HG03039 (cell line): Measurements from ENCODE around the gene KCTD19.

ENCODE experiments used
- ATAC-seq: cut with Tn5 transposase; IDR thresholded peaks from one replicate; pipeline ENCODE4 v1.9.1; 2021; ENCODE audit warnings: mild to moderate bottlenecking, moderate library complexity; ENCODE audit not compliant: unreplicated experiment

KCTD19 gene

DNA sequence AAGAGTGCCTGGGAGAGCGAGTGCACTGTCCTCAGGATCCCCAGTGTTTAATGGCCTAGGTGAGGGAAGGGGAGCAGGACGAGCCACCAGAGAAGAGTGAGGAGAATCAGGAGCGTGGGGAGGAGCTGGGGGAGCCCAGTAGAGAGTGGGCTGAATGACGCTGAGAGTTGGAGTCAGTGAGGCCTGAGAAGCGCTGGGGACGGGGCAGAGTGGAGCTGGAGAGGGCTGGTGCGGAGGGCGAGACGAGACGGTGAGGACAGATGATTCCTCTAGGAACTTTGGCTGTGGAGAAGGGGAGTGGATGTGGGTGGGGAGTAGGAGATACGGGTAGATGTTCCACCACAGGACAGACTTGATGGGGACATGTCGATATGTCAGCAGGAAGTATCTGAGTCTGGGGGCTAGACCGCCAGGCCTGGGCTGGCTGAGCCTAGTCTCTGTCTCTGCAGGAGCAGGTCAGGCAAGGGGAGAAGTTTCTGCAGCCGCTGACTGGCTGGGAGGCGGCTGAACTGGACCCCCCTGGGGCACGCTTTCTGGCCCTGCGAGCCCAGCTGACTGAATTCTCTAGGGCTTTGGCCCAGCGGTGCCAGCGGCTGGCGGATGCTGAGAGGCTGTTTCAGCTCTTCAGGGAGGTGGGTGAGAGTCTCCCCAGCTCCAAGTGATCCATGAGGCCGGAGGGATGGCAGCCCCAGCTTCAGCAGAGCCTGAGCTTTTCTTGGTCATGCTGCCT lies 42.5 kb downstream of the KCTD19 start:
- no peak for ATAC-seq

DNA sequence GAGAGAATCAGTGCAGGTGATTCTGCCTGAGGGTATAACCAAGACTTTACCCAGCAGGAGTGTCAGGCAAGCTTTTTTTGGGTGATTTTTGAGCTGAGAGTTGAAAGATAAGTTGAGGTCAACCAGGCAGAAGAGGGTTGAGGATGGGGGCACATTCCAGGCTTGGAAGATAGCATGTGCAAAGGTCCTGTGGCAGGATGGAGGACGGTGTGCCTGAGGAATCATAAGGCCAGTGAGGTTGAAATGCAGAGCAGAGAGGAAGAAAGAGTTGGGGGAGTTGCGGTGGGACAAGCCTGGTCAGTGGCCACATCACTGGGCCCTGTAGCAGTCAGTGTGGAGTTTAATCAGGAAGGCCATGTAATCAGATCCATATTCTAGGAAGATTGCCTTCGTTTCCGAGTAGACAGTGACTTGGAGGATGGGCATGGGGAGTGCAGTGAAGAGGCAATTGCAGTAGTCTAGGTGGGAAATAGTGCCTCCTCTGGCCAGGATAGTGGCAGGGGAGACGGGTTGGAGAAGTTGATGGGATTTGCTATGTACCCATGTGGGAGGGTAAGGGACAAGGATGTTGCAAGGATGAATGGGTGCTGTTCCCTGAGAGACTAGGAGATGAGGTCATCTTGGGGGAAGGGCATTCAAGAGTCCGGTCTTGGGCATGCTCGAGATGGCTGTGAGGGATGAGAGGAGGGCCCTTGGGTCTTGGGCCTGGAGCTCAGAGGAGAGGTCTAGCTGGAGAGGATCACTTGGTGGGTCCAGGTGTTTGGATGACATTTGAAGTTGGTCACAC lies 43.3 kb downstream of the KCTD19 start:
- ATAC-seq, result no peak

DNA sequence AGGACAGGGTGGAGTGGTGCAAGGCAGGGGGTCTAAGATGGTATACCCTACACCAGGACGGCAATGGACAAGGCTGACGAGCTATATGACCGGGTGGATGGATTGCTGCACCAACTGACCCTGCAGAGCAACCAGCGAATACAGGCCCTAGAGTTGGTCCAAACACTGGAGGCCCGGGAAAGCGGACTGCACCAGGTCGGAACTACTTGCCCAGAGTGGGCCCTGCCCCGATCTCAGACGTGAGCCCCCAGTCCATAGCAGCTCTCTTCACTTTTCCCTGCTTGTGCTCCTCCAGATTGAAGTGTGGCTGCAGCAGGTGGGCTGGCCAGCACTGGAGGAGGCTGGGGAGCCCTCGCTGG lies 44.1 kb downstream of the KCTD19 start:
- no peak for ATAC-seq

DNA sequence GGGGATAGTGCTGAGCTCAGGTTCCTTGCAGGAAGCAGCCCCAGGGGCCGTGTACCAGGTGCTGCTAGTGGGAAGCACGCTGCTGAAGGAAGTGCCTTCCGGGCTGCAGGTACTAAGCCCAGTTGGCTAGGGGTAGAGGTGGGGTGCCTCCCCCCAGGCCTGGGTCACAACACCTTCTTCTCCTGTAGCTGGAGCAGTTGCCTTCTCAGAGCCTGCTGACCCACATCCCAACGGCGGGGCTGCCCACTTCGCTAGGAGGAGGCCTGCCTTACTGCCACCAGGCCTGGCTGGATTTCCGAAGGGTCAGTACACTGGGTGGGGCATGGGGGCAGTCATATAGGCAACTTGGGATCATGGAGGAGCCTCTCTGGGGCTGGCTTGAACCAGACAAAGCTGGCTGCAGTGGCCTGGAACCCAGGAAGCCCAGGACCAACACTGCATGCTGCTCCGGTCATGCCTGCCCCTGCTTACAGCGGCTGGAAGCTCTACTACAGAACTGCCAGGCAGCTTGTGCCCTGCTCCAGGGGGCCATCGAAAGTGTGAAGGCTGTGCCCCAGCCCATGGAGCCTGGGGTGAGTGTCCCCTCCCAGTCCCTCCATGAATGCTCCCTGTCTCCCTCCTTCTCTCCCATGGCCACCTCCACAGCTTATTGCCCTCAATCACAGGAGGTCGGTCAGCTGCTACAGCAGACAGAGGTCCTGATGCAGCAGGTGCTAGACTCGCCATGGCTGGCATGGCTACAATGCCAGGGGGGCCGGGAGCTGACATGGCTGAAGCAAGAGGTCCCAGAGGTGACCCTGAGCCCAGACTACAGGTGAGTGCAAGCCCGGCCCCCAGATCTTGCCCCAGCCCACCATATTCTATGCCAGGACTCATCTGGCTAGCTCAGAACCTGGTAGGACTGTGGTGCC lies 44.8 kb downstream of the KCTD19 start:
- ATAC-seq, result no peak

DNA sequence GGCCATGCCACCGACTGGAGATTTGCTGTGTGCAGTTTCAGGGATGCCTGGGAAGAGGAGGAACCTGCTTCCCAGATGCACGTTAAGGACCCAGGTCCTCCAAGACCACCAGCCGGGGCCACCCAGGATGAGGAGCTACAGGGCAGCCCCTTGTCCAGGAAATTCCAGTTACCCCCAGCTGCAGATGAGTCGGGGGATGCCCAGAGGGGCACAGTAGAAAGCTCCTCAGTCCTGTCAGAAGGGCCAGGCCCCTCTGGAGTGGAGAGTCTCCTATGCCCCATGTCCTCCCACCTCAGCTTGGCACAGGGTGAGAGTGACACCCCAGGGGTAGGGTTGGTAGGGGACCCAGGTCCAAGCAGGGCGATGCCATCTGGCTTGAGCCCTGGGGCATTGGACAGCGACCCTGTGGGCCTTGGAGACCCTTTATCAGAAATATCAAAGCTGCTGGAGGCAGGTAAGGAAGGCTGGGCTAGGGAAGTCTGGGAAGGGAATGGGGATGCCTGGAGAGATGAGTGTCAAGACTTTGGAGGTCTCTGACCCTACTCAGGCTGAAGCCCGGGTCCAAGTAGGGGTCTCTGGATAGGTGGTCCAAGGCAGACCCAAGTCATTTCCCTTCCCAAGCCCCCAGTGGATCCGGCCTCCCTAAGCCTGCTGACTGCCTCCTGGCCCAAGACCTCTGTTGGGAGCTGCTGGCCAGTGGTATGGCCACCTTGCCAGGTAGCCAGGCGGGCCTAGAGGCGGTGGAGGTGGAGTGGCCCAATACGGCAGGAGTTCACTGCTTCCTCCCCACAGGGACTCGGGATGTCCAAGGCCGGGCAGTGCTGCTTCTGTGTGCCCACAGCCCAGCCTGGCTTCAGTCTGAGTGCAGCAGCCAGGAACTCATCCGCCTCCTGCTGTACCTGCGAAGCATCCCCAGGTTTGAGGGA lies 46.2 kb downstream of the KCTD19 start:
- ATAC-seq, result no peak

DNA sequence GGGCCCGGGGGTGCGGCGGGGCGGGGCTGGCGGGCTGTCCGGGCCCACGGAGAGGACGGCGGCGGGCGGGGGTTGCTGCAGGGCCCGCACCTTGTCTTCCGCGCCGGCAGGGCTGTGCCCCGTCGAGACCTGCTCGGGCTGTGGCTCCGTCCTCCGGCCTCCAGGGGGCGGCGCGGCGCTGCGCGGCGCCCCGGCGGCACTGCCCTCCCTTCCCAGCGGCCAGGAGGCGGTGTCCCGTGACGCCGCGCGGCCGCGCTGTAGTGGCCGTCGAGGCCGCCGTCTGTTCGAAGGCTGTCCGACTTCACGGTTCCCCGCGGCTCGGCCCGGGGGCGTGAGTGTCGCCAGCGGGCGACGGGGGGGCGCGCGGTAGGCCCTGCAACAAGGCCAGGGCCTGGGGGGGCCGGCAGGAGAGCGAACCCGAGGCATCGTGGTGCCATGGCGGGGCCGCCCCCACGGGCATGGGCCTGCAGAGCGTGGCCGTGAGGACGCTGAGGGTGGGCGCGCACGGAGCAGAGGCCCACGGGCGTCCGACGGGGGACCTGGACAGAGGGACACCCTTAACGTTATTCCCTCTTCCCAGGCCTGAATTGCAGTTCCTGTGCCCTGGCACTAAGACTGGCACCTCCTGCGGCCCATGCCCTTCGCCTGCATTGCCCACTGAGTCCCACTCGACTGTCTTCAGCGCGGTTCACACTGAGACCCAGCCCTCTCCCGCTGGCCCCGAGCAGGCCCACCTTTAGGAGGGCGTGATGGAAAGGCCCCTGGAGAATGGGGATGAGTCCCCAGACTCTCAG lies 47.0 kb downstream of the KCTD19 start, which contains the start of gene PLEKHG4:
Gene PLEKHG4, plus strand, starts transcription at position 237 of the 794 bp plus-strand sequence. Its CDS starts 513 bp downstream, at position 750.
- ATAC-seq, result peak; percentile 60

DNA sequence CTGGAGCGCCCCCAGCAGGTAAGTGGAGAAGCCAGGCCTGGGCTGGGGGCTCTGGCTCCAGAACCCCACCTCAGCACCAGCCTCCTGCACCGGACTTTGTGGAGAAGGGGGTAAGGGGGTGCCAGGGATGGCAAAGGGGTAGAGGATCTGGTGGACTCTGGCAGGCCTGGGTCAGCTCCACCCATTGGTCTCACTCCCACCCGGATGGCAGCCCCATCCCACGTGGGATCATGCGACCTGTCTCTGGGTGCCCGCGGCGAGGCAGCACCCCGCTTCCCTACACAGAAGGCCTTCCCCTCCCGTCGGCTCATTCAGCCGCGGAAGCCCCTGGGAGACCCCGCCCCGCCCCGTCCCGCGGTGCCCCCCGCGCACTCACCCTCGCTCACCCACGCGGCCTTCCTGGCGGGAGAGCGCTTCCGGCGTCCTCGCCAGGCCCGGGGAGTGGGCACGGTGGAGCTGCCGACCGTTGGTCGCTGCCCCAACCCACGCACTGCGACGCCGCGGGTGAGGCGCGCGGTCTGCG lies 47.7 kb downstream of the KCTD19 start:
- peak; percentile 12 for ATAC-seq

DNA sequence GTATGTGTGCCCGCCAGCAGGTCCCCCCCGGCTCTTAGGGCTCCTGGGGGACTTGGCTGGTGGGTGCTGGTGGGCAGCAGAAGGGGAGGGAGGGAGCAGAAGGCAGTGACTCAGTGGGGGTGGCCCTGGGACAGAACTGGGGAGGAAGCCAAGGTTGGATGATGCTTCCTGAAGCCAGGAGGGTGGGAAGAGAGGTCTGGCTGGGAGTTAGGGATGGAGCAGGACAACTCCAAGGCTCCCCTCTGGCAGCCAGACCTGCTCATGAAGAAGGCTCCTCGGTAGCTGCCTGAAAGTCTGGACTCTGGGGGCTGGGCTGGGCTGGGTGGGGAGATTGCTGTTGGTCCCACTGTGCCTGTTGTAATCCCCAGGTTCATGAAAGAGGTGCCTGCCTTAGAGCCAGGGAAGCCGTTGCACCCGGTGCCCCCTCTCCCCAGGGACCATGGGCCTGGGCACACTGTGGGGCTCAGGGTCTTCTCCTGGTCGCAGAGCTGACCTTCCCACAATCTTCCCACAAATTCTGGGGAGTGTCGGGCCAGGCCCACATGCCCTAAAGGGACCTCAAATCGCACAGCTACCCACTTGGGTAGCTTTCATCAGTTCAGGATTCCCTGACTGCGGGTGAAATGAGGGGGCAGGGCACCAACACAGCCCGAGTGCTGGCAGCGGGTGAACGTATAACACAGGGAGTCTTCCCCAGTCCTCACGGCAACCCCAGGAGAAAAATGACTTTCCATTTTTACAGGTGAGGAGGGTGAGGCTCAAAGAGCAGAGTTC lies 48.4 kb downstream of the KCTD19 start:
- ATAC-seq, result no peak

DNA sequence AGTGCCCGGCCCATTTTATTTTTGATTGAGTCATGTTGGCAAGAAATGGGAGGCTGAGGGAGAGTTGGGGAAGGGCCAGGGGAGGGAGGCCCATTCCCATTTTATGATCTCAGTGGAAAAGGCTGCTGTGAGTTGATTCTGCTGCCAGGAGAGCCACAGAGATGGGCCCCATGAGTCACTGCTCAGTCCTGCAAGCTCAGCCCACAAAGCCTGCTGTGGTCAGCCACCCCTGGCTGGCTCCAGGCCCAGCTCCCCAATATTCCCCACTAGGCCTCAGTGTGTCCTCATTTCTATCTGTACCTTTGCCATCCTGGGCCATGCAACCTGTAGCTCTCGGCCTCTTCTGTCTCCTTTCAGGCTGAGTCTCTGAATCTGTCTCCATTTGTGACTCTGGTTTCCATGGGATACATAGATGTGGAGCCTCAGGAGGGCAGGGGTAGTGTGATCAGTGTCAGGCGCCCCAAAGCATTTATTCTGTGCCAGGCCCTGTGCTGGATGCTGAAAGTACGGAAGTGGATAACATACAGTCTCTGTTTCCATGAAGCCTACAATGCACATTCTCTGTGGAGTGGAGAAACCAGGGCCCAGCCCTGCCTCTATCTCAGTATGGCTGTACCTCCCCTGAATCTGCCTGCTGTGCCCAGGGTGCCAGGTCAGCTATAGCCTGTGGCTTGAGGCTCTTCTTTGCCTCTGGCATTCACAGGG lies 49.1 kb downstream of the KCTD19 start:
- no peak for ATAC-seq

DNA sequence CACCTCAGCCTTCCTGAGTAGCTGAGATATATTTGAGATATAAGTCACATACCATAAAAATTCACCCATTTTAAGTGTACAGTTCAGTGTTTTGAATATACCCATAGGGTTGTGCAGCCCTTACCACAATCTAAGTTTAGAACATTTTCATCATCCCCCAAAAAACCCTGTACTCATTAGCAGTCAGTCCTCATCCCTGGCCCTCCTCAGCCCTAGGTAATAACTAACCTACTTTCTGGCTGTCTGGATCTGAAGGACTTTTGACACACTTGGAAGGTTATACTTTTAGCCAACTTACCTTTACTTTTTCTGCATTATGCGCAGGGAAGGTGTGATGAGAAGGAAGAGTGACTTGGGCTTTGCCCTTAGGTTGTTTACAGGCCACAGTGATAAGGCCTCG lies 51.2 kb downstream of the KCTD19 start:
- no peak for ATAC-seq

DNA sequence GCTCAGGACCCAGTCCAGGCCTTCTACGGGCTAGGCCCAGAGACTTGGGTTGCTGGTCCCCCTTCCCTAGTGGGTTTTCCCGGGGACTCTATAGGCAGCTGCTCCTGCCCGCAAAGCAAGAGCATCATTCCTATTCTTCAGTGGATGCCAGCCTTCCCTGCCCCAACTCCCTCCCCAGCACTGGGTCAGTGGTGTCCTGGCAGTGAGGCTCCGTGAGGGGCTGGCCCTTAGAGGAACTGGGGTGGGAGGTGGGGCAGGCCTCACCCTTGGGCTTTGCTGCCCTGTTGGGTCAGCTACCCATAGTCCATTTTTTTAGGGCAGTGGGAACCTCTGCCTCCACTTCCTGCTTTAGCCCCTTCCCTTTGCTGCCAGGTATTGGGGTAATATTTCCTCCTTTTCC lies 55.1 kb downstream of the KCTD19 start:
- ATAC-seq, result no peak

DNA sequence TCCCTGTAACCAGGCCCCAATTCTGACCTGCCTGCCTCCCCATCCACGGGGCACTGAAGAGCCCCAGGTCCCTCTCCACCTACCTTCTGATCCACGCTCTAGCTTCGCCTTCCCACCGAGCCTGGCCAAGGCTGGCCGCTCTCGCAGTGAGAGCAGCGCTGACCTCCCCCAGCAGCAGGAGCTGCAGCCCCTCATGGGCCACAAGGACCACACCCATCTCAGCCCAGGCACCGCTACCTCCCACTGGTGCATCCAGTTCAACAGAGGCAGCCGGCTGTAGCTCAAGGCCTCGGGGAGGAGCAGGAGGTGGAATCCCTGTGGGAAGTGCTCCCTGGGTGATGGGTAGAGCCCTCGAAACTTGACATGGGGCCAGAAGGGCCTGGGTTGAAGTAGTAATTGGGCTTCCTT lies 55.6 kb downstream of the KCTD19 start:
- ATAC-seq, result no peak

DNA sequence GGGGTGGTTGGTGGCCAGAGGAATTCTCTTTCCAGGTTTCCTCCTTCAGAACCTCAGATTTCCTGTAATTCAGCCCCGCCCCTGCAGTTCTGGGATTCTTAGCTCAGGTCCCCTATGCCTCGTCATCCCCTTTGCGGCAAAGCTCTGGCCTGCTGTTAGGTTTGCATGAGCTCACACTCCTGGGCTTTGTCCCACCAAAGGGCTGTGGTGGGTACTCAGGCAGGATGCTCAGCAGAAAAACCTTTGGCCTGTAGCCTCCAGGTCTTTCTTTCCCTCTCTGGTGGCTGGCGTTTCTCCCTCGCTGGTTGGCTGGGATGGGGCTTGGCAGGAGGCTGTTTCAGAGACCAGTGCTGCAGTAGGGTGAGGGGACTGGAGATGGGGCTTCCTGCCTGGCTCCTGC lies 56.8 kb downstream of the KCTD19 start:
- ATAC-seq, result no peak

DNA sequence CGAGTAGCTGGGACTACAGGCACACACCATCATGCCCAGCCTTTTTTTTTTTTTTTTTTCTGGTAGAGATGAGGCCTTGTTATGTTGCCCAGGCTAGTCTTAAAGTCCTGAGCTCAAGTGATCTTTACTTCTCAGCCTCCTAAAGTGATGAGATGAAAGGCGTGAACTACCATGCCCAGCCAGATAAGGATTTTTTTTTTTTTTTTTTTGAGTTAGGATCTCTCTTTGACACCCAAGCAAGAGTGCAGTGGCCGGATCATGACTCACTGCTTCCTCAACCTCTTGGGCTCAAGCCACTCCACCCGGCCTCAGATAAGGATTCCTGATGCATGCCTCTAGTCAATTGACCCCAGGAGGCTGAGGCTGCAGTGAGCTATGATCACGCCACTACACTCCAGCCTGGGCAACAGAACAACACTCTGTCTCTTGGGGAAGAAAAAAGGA lies 58.4 kb downstream of the KCTD19 start:
- ATAC-seq, result no peak

DNA sequence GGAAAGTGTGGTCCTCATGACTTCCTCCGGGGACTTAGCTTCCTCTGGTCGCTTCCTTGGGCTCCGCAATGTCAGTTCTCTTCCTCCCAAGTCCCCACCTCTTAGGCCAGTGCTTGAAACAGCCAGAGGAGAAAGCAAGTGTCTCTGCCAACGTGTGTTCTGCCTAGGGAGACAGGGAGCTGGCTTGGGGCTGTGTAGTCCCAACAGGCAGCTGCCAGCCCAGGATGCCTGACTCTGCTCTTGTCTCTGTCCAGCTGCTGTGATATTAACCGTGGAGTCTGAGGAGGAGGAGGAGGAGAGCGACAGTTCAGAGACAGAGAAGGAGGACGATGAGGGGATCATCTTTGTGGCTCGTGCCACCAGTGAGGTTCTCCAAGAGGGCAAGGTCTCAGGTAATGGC lies 60.7 kb downstream of the KCTD19 start:
- ATAC-seq, result no peak

DNA sequence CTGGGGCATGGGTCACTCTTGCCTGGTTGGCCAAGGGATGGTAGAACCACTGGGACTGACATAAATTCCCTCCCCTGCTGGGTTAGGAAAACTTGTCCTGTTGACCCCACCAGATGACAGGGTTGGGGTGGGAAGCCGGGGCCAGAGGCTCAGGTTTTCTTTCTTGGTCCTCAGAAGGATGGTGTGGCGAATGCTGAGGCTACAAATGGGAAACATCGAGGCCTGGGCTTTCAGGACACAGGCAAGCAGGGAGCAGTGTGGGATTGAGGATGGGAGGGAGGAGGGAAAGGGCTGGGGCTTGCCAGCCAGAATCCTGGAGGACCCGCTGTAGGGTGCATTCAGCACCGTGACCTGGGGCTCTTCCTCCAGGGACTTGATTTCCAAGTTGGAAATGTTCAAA lies 61.7 kb downstream of the KCTD19 start:
- ATAC-seq, result no peak

DNA sequence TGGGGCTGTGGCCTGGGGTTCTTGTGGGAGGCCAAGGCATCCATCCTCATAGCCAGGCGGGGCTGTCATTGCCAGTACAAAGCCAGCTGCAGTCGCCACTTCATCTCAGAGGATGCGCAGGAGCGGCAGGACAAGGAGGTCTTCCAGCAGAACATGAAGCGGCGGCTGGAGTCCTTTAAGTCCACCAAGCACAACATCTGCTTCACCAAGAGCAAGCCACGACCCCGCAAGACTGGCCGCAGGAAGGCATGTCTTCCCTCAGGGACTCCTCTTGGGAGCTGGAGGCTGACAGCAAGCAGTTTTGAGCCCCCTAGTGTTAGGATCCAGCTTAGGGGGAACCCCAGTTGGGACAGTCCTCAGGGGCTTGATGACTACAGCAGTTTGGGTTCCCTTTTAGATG lies 62.3 kb downstream of the KCTD19 start:
- no peak for ATAC-seq

DNA sequence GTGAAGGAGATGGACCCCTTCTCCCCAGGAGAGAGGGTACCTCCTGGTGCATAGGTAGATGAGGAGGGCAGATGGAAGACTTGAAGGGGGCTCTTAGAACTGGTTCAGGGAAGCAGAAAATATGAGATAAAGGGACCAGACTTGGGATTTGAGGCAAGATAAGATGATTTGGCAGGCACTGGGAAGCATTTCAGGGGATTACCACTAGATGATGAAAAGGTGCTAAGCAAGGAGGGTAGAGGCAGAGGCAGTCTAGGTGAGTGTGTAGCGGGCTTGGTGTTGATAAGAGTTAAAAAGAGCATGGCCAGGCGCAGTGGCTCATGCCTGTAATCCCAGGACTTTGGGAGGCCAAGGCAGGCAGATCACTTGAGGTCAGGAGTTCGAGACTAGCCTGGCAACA lies 63.3 kb downstream of the KCTD19 start:
- no peak for ATAC-seq
